ENCODE results near the gene SRP68.

DNA sequence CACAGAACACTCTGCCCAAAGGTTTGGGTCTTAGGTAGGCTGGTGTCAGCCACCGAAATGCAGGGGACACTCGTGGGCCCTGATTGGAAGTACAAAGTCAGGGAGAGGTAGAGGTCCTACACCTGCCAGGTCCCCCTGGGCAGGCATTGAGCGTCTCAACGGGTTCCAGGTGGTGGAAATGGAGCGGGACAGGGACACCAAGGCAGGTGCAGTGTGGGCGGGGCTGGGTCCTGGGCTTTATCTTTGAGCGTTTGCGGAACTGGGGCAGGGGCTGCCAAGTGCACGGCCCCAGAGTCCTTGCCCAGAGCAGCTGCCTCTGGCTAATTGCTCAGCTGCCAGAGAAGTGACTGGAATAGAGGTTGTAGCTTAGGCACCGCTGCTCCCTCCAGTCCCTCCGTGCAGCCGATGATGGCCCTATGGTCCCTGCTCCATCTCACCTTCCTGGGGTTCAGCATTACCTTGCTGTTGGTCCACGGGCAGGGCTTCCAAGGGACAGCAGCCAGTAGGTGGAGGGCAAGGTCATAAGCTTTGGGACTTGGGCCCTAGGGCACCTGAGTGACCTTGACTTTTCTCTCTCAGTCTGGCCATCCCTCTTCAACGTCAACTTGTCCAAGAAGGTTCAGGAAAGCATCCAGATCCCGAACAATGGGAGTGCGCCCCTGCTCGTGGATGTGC lies 6.7 kb upstream of the SRP68 start, which contains the start of gene ZACN:
- TF ChIP-seq, protein P1, sequence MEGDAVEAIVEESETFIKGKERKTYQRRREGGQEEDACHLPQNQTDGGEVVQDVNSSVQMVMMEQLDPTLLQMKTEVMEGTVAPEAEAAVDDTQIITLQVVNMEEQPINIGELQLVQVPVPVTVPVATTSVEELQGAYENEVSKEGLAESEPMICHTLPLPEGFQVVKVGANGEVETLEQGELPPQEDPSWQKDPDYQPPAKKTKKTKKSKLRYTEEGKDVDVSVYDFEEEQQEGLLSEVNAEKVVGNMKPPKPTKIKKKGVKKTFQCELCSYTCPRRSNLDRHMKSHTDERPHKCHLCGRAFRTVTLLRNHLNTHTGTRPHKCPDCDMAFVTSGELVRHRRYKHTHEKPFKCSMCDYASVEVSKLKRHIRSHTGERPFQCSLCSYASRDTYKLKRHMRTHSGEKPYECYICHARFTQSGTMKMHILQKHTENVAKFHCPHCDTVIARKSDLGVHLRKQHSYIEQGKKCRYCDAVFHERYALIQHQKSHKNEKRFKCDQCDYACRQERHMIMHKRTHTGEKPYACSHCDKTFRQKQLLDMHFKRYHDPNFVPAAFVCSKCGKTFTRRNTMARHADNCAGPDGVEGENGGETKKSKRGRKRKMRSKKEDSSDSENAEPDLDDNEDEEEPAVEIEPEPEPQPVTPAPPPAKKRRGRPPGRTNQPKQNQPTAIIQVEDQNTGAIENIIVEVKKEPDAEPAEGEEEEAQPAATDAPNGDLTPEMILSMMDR (conservative IDR thresholded peaks at IDR 0.05), result no peak
- TF ChIP-seq ZFX (IDR thresholded peaks at IDR 0.05), result no peak
